GM18517 (cell line): Measurements from ENCODE around the gene PDZD2.

Experiments used
- ATAC-seq: cut with Tn5 transposase; IDR thresholded peaks from one replicate; pipeline ENCODE4 v1.9.1; 2021; ENCODE audit warnings: mild to moderate bottlenecking, moderate library complexity; ENCODE audit not compliant: unreplicated experiment

PDZD2 gene

DNA sequence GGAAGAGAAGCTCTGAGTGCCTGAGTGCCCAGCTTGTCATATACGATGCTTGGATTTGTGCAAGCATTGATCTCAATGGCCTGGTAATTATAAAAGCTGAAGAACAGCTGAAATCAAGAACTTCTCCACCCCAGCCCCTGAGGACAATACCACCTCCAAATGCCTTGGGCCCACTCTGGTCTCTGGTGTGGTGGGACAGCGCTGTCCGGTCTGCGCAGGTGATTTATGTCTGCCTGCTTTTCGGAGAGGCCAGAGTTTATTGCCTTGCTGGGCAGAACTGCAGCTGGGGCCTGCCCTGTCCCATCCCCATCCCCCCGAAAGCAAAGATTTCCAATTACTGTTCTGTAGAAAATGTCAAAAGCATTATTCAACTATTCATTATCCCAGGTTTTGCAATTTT lies 1.1 kb upstream of the PDZD2 start:
- ATAC-seq = no peak

GRCh38 chr5:31638345-31638744 lies 586 bp upstream of the PDZD2 start:
- no peak for ATAC-seq

- ATAC-seq = no peak
These were observed 815 bp downstream of the PDZD2 start for GRCh38 chr5:31639481-31640411.

DNA sequence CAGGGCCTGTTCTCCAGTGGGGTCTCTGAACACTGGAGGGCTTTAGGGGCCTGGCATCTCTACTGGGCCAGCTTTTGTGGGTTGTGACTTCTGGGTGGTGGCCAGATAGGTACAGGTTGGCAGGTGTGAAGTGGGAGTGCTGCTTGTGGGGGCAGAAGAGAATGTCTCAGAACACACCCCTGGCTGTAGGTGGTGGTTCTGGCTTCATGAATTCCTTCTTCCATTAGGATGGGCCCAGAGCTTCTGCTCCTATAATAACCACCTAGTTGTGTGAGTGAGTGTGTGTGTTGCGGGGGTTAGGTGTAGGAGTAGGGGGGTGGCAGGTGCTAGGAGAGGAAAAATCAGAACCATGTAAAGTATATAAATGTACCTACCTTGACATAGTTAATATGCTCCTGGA lies 1.6 kb downstream of the PDZD2 start:
- no peak for ATAC-seq

DNA sequence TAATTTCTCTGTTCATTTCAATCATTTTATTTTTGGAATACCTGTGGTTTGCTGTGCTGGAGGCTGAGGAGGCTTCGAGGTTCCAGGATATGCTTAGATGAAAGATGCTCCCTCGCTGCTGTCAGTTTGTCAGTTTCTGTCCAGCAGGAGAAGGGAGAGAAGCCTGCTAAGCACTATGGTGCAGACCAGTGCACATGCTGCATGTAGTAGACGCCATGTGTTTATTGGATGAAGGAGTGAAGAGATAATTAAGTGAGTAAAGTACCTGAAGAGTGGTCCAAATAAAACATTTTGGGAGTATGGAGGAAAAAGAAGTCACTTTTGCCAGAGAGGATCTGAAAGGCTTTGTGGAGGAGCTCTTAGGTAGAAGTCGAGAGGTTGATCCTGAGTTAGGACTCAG lies 2.1 kb downstream of the PDZD2 start:
- no peak for ATAC-seq

DNA sequence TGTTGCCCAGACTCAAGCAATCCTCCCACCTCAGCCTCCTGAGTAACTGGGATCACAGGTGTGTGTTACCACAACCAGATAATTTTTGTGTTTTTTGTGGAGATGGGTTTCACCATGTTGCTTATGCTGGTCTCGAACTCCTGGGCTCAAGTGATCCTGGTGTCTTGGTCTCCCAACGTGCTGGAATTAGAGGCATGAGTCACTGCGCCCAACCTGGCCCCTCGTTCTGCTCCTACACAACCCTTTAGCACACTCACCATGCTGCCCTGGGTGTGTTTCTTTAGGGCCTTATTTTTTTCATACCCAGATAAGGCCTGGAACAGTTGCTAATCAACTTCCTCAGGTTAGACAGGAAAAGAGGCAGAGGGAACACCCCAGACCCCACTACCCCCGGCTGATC lies 2.6 kb downstream of the PDZD2 start:
- no peak for ATAC-seq

GRCh38 chr5:31645420-31646081 lies 6.6 kb downstream of the PDZD2 start:
- ATAC-seq = no peak

DNA sequence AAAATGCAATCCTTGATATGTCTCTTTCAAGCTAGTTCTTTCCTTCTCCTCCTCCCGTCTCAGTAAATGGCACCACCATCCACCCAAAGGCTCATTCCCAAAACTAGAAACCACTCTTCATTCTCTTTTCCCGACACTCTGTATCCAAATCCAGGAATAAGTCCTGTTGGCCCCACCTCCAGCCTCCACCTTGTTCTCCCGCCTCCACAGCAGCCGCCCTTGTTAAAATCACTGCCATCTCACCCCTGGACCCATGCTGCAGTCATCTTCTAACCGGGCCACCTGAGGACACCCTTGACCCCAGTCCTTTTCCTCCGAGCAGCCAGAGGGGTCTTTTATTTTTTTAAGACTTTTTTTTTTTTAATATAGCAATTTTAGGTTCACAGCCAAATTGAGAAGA lies 9.4 kb downstream of the PDZD2 start:
- ATAC-seq = no peak

DNA sequence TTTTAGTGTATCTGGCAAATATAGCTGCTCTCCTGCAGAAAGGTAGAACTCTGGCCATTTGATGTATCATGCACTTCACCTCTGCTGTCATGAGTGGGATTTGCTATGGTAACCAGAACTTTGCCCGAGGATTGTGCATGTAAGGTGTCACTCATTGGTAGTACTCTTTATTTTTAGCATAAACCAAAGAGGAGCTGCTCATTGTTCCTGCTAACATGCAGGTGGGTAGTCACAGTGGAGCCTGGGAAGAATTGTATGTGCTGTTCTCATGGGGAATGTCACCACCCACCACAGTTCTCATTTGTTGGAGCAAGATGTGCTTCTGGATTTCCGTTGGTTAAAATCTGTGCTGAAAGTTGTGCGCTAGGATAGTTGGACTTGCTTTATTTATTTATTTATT lies 12.3 kb downstream of the PDZD2 start:
- ATAC-seq = no peak

DNA sequence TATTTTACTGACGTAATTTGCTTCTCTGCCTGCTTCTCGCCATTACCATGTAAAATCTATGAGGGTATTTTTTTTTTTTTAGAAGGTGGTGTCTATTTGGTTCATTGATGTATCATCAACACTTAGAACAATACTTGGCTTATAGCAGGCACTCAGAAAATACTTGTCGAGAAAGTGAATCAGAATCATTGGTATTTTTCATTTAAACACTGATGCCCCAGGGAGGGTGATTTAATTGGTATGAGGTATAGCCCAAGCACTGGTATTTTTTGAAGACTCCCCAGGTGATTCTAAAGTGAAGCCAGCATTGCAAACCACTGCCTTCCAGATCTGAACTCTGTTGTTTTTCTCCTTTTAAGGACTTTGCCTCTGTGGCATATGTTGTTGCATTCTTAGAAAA lies 16.6 kb downstream of the PDZD2 start:
- no peak for ATAC-seq

GRCh38 chr5:31656806-31657205 lies 17.9 kb downstream of the PDZD2 start:
- no peak for ATAC-seq

DNA sequence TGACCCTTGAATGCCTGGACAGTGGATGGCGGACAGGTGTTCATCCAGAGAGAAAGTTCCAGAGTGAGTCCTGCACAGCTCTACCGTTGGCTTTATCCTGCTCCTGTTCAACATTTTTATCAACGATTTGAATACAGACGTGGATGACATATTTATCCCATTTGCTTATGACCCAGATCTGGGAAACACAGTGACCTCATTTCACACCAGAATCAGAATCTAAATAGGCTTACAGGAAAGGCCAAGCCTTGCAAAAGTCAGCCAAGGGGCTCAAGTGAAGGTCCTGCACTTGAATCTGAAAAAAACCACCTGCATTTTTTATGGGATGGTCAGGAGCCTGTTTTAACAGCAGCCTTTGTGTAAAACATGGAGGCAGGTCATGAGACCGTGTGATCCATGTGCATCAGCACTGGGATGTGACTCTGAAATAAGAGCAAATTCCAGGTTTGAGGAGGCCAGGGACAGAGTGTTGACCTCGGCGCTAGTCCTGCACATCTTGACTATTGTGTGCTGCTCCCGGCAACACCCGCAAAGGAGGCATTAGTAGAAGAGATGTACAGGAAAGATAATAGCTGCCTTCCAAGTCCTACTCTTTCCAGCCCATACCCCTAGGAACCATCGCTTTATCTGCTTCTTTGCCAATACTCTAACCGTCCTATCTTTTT lies 18.5 kb downstream of the PDZD2 start:
- ATAC-seq = no peak

- no peak for ATAC-seq
These were observed 22.3 kb downstream of the PDZD2 start for GRCh38 chr5:31661257-31661656.

DNA sequence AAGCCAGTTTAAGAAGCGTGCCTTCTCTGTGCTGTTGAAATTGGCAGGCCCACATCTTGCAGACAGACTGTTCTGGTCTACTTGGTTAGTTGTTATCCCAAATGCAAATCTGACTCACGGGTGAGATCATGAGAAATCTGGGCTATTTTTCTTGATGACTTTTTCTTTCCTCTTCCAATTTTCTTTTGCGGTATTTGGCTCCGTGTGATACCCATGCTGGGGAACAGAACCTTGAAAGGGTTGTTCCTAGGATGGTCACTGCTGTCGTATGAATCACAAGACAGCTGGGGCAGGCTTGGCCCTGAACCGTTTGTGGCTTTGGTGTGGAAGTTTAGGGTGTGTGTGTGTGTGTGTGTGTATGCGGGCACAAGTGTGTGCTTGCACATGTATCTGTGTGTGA lies 24.6 kb downstream of the PDZD2 start:
- ATAC-seq = no peak

- ATAC-seq = no peak
These were observed 25.6 kb downstream of the PDZD2 start for GRCh38 chr5:31664566-31664965.

DNA sequence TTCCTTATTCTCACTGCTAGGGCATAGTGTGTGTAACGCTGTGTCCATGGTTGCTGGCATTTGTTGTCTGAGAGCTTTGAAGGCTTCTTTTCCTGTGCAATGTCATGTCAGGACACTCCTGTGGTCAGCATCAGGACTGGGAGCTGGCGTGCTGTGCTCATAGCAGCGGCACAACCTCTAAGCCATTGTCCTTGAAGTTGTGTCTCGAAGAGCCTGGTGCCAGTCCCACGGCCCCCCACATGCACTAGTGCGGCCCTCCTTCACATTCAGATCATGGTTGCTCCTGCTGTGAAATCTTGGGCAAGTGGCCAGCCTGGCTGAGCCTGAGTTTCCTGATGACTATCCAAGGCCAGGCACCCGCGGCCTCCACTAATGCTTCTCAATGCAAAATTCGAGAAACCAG lies 32.4 kb downstream of the PDZD2 start:
- no peak for ATAC-seq

- no peak for ATAC-seq
These were observed 35.5 kb downstream of the PDZD2 start for GRCh38 chr5:31674371-31674951.

DNA sequence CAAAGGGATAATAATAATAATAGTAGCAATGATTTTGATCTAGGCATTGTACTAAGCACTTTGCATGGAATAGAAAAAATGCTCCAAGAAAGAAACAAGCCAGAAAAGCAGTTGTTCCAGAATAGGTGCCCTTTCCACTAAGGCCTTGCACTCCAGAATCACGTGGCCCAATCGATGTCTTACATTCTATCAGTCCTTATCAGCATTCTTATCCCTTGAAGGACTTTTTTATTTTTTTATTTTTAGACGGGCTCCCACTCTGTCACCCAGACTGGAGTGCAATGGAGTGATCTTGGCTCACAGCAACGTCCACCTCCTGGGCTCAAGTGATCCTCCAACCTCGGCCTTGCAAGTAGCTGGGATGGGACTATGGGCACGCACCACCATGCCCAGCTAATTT lies 36.5 kb downstream of the PDZD2 start:
- no peak for ATAC-seq

GRCh38 chr5:31678180-31678579 lies 39.2 kb downstream of the PDZD2 start:
- no peak for ATAC-seq

DNA sequence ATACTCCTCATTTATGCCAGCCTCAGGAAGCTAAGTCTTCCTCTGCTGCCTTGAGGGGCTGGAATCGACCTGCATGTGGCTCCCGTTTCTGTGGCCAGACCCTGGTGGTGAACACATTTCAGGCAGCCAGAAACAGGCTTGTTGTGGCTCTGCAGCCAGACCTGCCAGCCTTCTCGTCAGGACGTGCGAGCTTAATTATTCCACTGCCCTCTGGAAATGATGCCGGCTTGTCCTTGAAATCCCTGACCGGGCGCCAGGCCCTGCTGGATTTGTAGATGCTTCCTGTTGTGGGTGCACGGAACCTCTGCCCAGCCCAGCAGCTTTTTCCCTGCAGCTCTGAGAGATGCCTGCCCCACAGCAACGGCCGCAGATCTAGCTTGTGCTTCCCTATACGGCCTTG lies 41.6 kb downstream of the PDZD2 start:
- no peak for ATAC-seq

- ATAC-seq = no peak
These were observed 43.1 kb downstream of the PDZD2 start for GRCh38 chr5:31682025-31682424.

DNA sequence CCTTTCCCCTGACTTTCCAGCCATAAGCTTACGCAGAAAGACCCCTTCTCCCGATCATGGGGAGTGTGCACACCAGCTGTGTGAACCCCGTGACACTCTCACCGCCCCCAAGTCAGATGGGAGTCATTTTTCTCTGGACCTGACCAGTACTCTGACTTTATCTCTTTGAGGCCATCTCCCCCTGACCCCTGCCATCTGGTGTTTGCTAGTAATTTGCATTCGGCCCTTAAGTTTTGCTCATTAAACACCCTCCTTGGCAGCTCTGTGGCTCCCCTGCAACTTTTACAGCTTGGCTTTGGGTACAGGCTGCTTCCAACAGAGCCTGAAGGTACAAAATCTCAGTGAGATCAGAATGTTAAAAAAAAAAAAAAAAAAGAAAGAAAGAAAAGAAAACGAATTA lies 43.9 kb downstream of the PDZD2 start:
- ATAC-seq = no peak
